Measurements from ENCODE around the gene ZNF254.

Gene ZNF254

GRCh38 chr19:24140591-24140990, 53.6 kb downstream of the ZNF254 start:
- H3K4me3 ChIP-seq, result no peak overlapping the region
- no peaks in the 10 kb centered on the region for H3K27me3 ChIP-seq
- DNase-seq, result no peak
- H3K27ac ChIP-seq, result no peak overlapping the region
- H3K9me3 ChIP-seq, result peaks cover 3 to 95% (median 48%) of the 10 kb centered on the region in 3 donors
- H3K36me3 ChIP-seq, result peaks cover 29 to 75% (median 62%) of the 10 kb centered on the region in 3 donors
- intact Hi-C loops (cut with DNase I; ENCODE audit: low total_unique reads), result no loop called here
- TF ChIP-seq CTCF (IDR thresholded peaks at IDR 0.05), result no peak
- H3K4me1 ChIP-seq, result no peaks in the 10 kb centered on the region

DNA sequence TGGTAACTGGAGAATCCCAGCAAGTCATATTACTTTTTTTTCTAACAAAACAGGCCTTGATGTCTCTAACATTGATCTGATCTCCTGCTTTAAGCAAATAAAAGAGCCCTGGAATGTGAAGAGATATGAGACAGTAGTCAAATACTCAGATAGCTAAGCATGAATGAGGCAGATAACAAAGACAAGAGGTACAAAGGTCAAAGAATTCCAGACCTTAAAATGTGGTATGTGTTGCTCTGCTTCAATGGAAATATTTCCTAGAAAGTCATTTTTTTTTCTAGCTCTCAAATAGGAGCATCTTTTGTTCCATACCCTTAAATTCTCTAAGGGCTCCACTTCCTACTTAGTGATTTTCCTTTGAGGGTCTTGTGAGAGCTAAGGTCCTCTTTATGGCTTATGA, 54.6 kb downstream of the ZNF254 start:
- Histone ChIP-seq H3K36me3 (peaks cover 30 to 72% (median 61%) of the 10 kb centered on the region in 3 donors), H3K4me1 (no peaks in the 10 kb centered on the region), H3K9me3 (peaks cover 3 to 95% (median 39%) of the 10 kb centered on the region in 3 donors), H3K27me3 (no peaks in the 10 kb centered on the region), H3K27ac (no peak overlapping the region), H3K4me3 (no peak overlapping the region)
- no peak for DNase-seq
- TF ChIP-seq CTCF (IDR thresholded peaks at IDR 0.05), result no peak
- intact Hi-C loops (cut with DNase I; ENCODE audit: low total_unique reads), result no loop called here

GRCh38 chr19:24142771-24143170, 55.8 kb downstream of the ZNF254 start:
- H3K27ac ChIP-seq, result no peak overlapping the region
- no peak for TF ChIP-seq CTCF (IDR thresholded peaks at IDR 0.05)
- intact Hi-C loops (cut with DNase I; ENCODE audit: low total_unique reads), result no loop called here
- no peak for DNase-seq
- no peaks in the 10 kb centered on the region for H3K27me3 ChIP-seq
- no peak overlapping the region for H3K4me3 ChIP-seq
- peaks cover 19 to 72% (median 61%) of the 10 kb centered on the region in 3 donors for H3K36me3 ChIP-seq
- H3K9me3 ChIP-seq, result peaks cover 3 to 95% (median 33%) of the 10 kb centered on the region in 3 donors
- no peaks in the 10 kb centered on the region for H3K4me1 ChIP-seq

- Histone ChIP-seq H3K4me1 (no peaks in the 10 kb centered on the region), H3K4me3 (no peak overlapping the region), H3K9me3 (peaks cover 0 to 96% (median 16%) of the 10 kb centered on the region in 3 donors), H3K27ac (no peak overlapping the region), H3K27me3 (no peaks in the 10 kb centered on the region), H3K36me3 (peaks cover 31 to 78% (median 73%) of the 10 kb centered on the region in 3 donors)
- intact Hi-C loops (cut with DNase I; ENCODE audit: low total_unique reads), result no loop called here
- no peak for DNase-seq
- TF ChIP-seq CTCF (IDR thresholded peaks at IDR 0.05), result no peak
Measured at GRCh38 chr19:24159707-24160106, 72.7 kb downstream of the ZNF254 start.

DNA sequence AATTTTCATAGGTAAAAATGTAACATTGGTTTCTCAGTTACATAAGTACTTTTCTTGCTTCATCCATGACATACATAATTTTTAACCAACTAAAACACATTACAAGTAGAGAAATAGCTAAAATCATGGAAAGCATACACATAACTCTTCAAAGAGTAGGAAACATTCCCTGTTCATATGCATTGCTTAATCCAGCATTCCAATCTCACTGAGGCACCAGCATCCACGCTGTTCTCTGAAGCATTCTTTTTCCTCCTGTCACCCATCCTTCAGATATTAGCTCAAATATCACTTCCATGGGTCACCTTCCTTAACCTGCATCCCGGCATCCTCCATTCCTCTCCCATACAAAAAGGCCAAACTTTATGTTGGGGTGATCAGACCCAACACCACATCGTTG, 79.1 kb downstream of the ZNF254 start:
- no peak for DNase-seq
- no peaks in the 10 kb centered on the region for H3K27me3 ChIP-seq
- H3K36me3 ChIP-seq, result peaks cover 6 to 53% (median 35%) of the 10 kb centered on the region in 3 donors
- intact Hi-C loops (cut with DNase I; ENCODE audit: low total_unique reads), result no loop called here
- no peak overlapping the region for H3K4me3 ChIP-seq
- no peak overlapping the region for H3K27ac ChIP-seq
- no peak for TF ChIP-seq CTCF (IDR thresholded peaks at IDR 0.05)
- peaks cover 18 to 93% (median 23%) of the 10 kb centered on the region in 3 donors for H3K9me3 ChIP-seq
- no peaks in the 10 kb centered on the region for H3K4me1 ChIP-seq

DNA sequence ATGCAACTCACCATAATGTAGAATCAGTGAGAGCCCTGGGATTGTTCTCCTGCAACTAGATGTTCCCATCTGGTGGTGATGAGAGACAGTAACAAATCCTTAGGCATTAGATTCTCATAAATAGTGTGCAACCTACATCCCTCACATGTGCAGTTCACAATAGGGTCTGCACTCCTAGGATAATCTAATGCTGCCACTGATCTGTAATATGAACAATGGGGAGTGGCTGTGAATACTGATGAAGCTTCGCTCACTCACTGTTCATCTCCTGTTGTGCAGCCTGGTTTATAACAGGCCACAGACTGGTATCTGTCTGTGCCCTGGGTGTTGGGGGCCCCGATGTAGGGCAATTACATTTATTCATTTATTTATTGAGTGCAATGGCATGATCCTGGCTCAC, 86.9 kb downstream of the ZNF254 start:
- intact Hi-C loops (cut with DNase I; ENCODE audit: low total_unique reads), result no loop called here
- Histone ChIP-seq H3K9me3 (peaks cover 15 to 99% (median 34%) of the 10 kb centered on the region in 3 donors), H3K27me3 (no peaks in the 10 kb centered on the region), H3K27ac (no peak overlapping the region), H3K36me3 (peaks cover 12 to 45% (median 17%) of the 10 kb centered on the region in 3 donors), H3K4me1 (no peaks in the 10 kb centered on the region), H3K4me3 (no peak overlapping the region)
- no peak for DNase-seq
- TF ChIP-seq CTCF (IDR thresholded peaks at IDR 0.05), result no peak
